Calu3 (cell line): ENCODE results near the gene TFAP2D. TPM values are rescaled to one million over a fixed set of nuclear protein-coding genes. Genes with fewer than 3 reads are reported as not detected.

Source experiments
- BruUV-seq: library from RNA; stranded (reverse); fragments of 400-500 nt; replicated peaks from 2 replicates; lab custom pipeline; 2021; lab: Mats Ljungman, UMichigan
- CTCF ChIA-PET: fragments of 300-600 bp; sonication (Branson Sonifier 250); formaldehyde crosslinking; loops from one replicate; lab custom pipeline; 2022; ENCODE audit warnings: antibody characterized with exemption; lab: Charles Lee
- DNase-seq: peaks from one replicate; pipeline ENCODE4 v3.0.0; 2022
- H3K27ac Mint-ChIP-seq: one replicate; pipeline ENCODE4 v1.8.0; 2022; ENCODE audit warnings: mixed read lengths; ENCODE audit not compliant: unreplicated experiment
- H3K27me3 Mint-ChIP-seq: one replicate; pipeline ENCODE4 v1.8.0; 2022; ENCODE audit warnings: mixed read lengths; ENCODE audit not compliant: unreplicated experiment
- H3K36me3 Mint-ChIP-seq: one replicate; pipeline ENCODE4 v1.8.0; 2022; ENCODE audit warnings: mild to moderate bottlenecking, moderate library complexity, mixed read lengths; ENCODE audit not compliant: insufficient read depth, unreplicated experiment
- H3K4me1 Mint-ChIP-seq: one replicate; pipeline ENCODE4 v1.8.0; 2022; ENCODE audit warnings: mild to moderate bottlenecking, low read depth, mixed read lengths; ENCODE audit not compliant: unreplicated experiment
- H3K4me3 Mint-ChIP-seq: one replicate; pipeline ENCODE4 v1.8.0; 2022; ENCODE audit warnings: mild to moderate bottlenecking, low read depth, moderate library complexity, mixed read lengths; ENCODE audit not compliant: unreplicated experiment
- H3K9me3 Mint-ChIP-seq: one replicate; pipeline ENCODE4 v1.8.0; 2022; ENCODE audit warnings: low read depth, mixed read lengths; ENCODE audit not compliant: unreplicated experiment
- CTCF ChIP-seq: fragments of 200-600 bp; IDR thresholded peaks from one replicate; pipeline ENCODE4 v1.8.0; 2022; ENCODE audit warnings: antibody characterized with exemption; ENCODE audit not compliant: unreplicated experiment
- intact Hi-C: fragments of 100-400 bp; cut with micrococcal nuclease; formaldehyde crosslinking; loops from one replicate; pipeline ENCODE4 v1.10.0; 2022; ENCODE audit not compliant: unreplicated experiment
- total RNA-seq: library from RNA; stranded (reverse); gene quantifications from 2 replicates; pipeline ENCODE4 v1.2.3, GENCODE V29; 2022

The TFAP2D gene
- total RNA-seq, 1 experiment from 2014 or later: not detected

- H3K9me3 Mint-ChIP-seq: no peaks in the 10 kb centered on the region
- no peak overlapping the region for H3K4me3 Mint-ChIP-seq
- H3K27ac Mint-ChIP-seq: no peak overlapping the region
- BruUV-seq: no TSS peak
- H3K4me1 Mint-ChIP-seq: no peaks in the 10 kb centered on the region
- no peak for TF ChIP-seq CTCF
- CTCF ChIA-PET: no interaction called here
- H3K27me3 Mint-ChIP-seq: no peaks in the 10 kb centered on the region
- intact Hi-C loops: no loop called here
- DNase-seq: no peak
- H3K36me3 Mint-ChIP-seq: no peaks in the 10 kb centered on the region
These were observed 24.1 kb upstream of the TFAP2D start for GRCh38 chr6:50689210-50689609.

DNA sequence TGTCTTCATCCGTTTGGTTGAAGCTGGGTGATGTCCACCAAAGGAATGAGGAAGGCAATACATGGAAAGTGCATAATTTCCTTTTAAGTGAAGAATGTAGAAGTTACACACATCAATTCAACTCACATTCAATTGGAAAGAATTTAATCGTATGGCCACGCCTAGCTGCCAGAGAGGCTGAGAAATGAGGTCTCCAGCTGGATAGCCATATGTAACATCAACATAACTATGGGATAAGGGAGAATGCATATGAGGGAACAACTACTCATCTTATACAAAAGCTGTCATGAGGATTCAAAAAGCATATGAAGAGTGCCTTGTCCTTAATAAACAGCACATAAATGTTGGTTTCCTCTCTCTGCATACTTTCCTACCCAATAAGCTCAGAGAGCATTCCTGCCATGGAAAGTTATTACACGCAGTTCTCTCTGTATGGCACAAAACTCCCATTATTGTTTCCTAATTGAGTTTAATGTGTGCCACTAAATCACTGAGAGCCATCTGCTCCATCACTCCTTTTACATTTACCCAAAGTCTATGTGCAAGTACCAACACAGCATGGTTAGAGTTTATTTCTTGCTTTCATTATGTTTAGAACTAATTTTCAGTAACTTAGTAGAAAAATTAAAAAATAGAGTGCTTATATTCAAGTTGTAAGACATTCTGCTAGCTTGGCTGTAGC lies 21.4 kb upstream of the TFAP2D start:
- intact Hi-C loops: no loop called here
- no peak for DNase-seq
- no peaks in the 10 kb centered on the region for H3K9me3 Mint-ChIP-seq
- H3K4me3 Mint-ChIP-seq: no peak overlapping the region
- no peaks in the 10 kb centered on the region for H3K27me3 Mint-ChIP-seq
- H3K27ac Mint-ChIP-seq: no peak overlapping the region
- no TSS peak for BruUV-seq
- H3K4me1 Mint-ChIP-seq: no peaks in the 10 kb centered on the region
- CTCF ChIA-PET: interaction anchor here (0.6 kb wide), 1 partner anchor 28 kb away, joined by 3 read pairs; no protein-coding TSS in a partner anchor
- no peaks in the 10 kb centered on the region for H3K36me3 Mint-ChIP-seq
- no peak for TF ChIP-seq CTCF

DNA sequence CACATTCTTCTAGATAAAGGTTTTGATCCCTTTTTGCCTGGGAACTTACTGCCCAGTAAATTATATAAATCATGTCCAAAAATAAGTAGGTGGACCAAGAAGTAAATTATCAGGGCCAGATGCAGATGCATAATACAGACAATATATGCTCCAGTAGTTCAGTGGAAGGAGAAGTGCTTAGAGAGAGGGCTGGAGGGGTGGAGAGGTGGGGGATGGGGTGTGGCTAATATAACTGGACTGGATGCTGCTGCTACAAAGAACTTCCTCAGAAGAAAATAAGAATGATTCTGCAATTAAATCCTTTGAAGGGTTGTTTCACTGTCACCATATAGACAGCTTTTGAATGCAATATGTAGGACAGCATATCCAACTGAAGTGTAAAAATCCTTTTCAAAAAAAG lies 14.8 kb upstream of the TFAP2D start:
- BruUV-seq: no TSS peak
- Mint-ChIP-seq H3K27ac (no peak overlapping the region), H3K4me3 (no peak overlapping the region), H3K27me3 (no peaks in the 10 kb centered on the region), H3K4me1 (no peaks in the 10 kb centered on the region), H3K9me3 (no peaks in the 10 kb centered on the region), H3K36me3 (no peaks in the 10 kb centered on the region)
- no peak for TF ChIP-seq CTCF
- CTCF ChIA-PET: no interaction called here
- no peak for DNase-seq
- intact Hi-C loops: no loop called here

DNA sequence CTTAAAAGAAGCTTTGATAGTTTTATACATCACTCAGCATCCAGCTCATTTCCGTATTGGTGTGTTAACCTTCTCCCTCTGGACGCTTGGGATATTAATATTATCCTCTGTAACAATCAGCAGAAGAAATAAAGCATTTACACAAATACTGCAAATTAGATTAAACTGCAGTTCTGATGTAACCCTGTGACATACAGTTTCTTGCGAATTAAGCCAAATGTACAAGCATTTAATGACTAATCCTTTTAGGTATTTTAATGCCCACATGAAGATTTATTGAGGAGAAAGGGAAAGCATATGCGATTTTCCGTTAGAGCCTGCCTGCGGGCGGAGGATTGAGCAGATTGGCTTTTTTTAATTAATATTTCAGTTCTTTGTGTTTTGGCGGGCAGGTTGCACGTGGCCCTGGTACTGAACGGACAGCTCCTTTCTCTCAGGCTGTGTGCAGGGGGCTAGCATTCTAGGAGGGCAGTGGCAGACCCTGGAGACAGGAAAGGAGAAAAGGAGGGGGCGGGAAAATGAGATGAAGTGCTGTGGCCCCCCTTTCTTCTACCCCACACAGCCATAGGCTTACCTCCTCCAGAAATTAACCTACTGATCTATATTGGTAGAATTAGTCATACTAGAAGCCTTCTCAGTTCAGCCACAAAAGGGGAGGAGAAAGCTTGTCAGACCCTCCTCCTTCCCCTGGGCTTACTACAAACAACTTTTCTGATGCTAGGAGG lies 14.1 kb upstream of the TFAP2D start:
- H3K27me3 Mint-ChIP-seq: no peaks in the 10 kb centered on the region
- intact Hi-C loops: no loop called here
- BruUV-seq: no TSS peak

More for the DNA sequence above, 14.1 kb upstream of the TFAP2D start:
- Mint-ChIP-seq H3K9me3 (no peaks in the 10 kb centered on the region), H3K36me3 (no peaks in the 10 kb centered on the region), H3K27ac (no peak overlapping the region), H3K4me1 (no peaks in the 10 kb centered on the region), H3K4me3 (no peak overlapping the region)
- no peak for DNase-seq
- CTCF ChIA-PET: no interaction called here
- TF ChIP-seq CTCF: no peak
